ENCODE data around the gene MSLN.

The MSLN gene

GRCh38 chr16:794091-794822, 33.7 kb downstream of the MSLN start:
- TF ChIP-seq CTCF (conservative IDR thresholded peaks at IDR 0.05): no peak
- no peak for TF ChIP-seq ZFX (IDR thresholded peaks at IDR 0.05)
- peak overlapping the region; percentile 69 for H3K27ac ChIP-seq

GRCh38 chr16:794853-795466, 34.4 kb downstream of the MSLN start:
- TF ChIP-seq CTCF (conservative IDR thresholded peaks at IDR 0.05) (no peak), ZFX (IDR thresholded peaks at IDR 0.05) (no peak)

GRCh38 chr16:795580-796229, 35.2 kb downstream of the MSLN start:
- H3K27ac ChIP-seq: peak overlapping the region; percentile 78

More at GRCh38 chr16:794853-795466, 34.4 kb downstream of the MSLN start:
- H3K27ac ChIP-seq: peak overlapping the region; percentile 69

GRCh38 chr16:796296-797119, 36.0 kb downstream of the MSLN start:
- TF ChIP-seq ZFX (IDR thresholded peaks at IDR 0.05): no peak
- no peak for TF ChIP-seq CTCF (conservative IDR thresholded peaks at IDR 0.05)
- H3K27ac ChIP-seq: peak overlapping the region; percentile 78

More at GRCh38 chr16:795580-796229, 35.2 kb downstream of the MSLN start:
- no peak for TF ChIP-seq ZFX (IDR thresholded peaks at IDR 0.05)
- TF ChIP-seq CTCF (conservative IDR thresholded peaks at IDR 0.05): no peak; the same call in 1 of the 2 replicates

- TF ChIP-seq CTCF (conservative IDR thresholded peaks at IDR 0.05) (no peak), ZFX (IDR thresholded peaks at IDR 0.05) (no peak)
- no peak overlapping the region; the same call in 1 of the 2 replicates for H3K27ac ChIP-seq
Observed at GRCh38 chr16:797120-797420, 36.5 kb downstream of the MSLN start.

GRCh38 chr16:797686-798085, 37.2 kb downstream of the MSLN start:
- H3K27ac ChIP-seq: no peak overlapping the region
- no peak for TF ChIP-seq CTCF (conservative IDR thresholded peaks at IDR 0.05)
- TF ChIP-seq ZFX (IDR thresholded peaks at IDR 0.05): no peak
